DND-41 (cell line): Measurements from ENCODE around the gene HPCAL1.

Experiments
- ATAC-seq: fragments of 200-7000 bp; cut with Tn5 transposase; 3 replicates; pipeline ENCODE4 v1.9.1; 2021; ENCODE audit warnings: low read depth; ENCODE audit not compliant: insufficient read depth
- DNase-seq: peaks from one replicate; pipeline ENCODE4 v3.0.0-alpha.2; 2020
- H2AFZ ChIP-seq: 2 replicates; pipeline ENCODE4 v1.6.0; 2012; ENCODE audit warnings: low read depth, low read length
- H3K27ac ChIP-seq: 2 replicates; pipeline ENCODE4 v1.5.1; 2012; ENCODE audit warnings: low read length, inconsistent platforms
- H3K27me3 ChIP-seq: fragments of 200-600 bp; sonication (generic); 2 replicates; pipeline ENCODE4 v1.6.0; 2012; ENCODE audit warnings: low read length, mild to moderate bottlenecking, inconsistent platforms; ENCODE audit not compliant: insufficient read depth, poor library complexity
- H3K36me3 ChIP-seq: 2 replicates; pipeline ENCODE4 v1.5.1; 2012; ENCODE audit warnings: low read length, inconsistent platforms; ENCODE audit not compliant: insufficient read depth
- H3K4me1 ChIP-seq: 2 replicates; pipeline ENCODE4 v1.5.1; 2012; ENCODE audit warnings: mild to moderate bottlenecking, low read length; ENCODE audit not compliant: insufficient read depth
- H3K4me2 ChIP-seq: 2 replicates; pipeline ENCODE4 v1.6.0; 2012; ENCODE audit warnings: mild to moderate bottlenecking, moderate library complexity, low read length, inconsistent platforms; ENCODE audit not compliant: insufficient read depth
- H3K4me3 ChIP-seq, 2 experiments: fragments of 200-600 bp in 1 of 2; shearing (Covaris generic) in 1 of 2; 2 replicates each; pipeline ENCODE4 v1.5.1; 2012 to 2016; ENCODE audit warnings: inconsistent platforms in 2 of 2, low read length in 2 of 2, mild to moderate bottlenecking in 2 of 2, low read depth in 1 of 2, moderate library complexity in 1 of 2
- H3K79me2 ChIP-seq: 2 replicates; pipeline ENCODE4 v1.6.0; 2012; ENCODE audit warnings: low read length, inconsistent platforms; ENCODE audit not compliant: insufficient read depth
- H3K9ac ChIP-seq: 2 replicates; pipeline ENCODE4 v1.6.0; 2012; ENCODE audit warnings: low read depth, mild to moderate bottlenecking, inconsistent platforms, low read length, moderate library complexity
- H3K9me3 ChIP-seq: 2 replicates; pipeline ENCODE4 v1.5.1; 2012; ENCODE audit warnings: low read length, moderate library complexity, mild to moderate bottlenecking, inconsistent platforms; ENCODE audit not compliant: insufficient read depth, severe bottlenecking
- H4K20me1 ChIP-seq: 2 replicates; pipeline ENCODE4 v1.6.0; 2012; ENCODE audit warnings: low read length; ENCODE audit not compliant: insufficient read depth
- CTCF ChIP-seq: IDR thresholded peaks from 2 replicates; pipeline ENCODE4 v1.5.1; 2012; ENCODE audit warnings: borderline replicate concordance, low read length, moderate library complexity, mild to moderate bottlenecking; ENCODE audit not compliant: poor library complexity, severe bottlenecking; ENCODE audit errors: extremely low read depth
- EZH2 ChIP-seq: IDR thresholded peaks from 3 replicates; pipeline ENCODE4 v1.6.1; 2012; ENCODE audit warnings: borderline replicate concordance, low read depth, mild to moderate bottlenecking, moderate library complexity, low read length, inconsistent platforms; ENCODE audit not compliant: severe bottlenecking

Gene HPCAL1

GRCh38 chr2:10465910-10466309 lies 163.2 kb downstream of the HPCAL1 start:
- DNase-seq: no peak
- H2AFZ ChIP-seq: no peak overlapping the region
- H3K4me3 ChIP-seq: no peak overlapping the region
- no peak overlapping the region for H3K4me2 ChIP-seq
- no peaks in the 10 kb centered on the region for H4K20me1 ChIP-seq
- no peaks in the 10 kb centered on the region for H3K36me3 ChIP-seq
- H3K27ac ChIP-seq: no peak overlapping the region
- H3K27me3 ChIP-seq: no peaks in the 10 kb centered on the region
- H3K4me1 ChIP-seq: no peaks in the 10 kb centered on the region
- H3K9me3 ChIP-seq: no peaks in the 10 kb centered on the region
- TF ChIP-seq EZH2: no peak
- no peak for TF ChIP-seq CTCF
- no peaks in the 10 kb centered on the region for H3K79me2 ChIP-seq
- ATAC-seq: no peak
- H3K9ac ChIP-seq: no peak overlapping the region

DNA sequence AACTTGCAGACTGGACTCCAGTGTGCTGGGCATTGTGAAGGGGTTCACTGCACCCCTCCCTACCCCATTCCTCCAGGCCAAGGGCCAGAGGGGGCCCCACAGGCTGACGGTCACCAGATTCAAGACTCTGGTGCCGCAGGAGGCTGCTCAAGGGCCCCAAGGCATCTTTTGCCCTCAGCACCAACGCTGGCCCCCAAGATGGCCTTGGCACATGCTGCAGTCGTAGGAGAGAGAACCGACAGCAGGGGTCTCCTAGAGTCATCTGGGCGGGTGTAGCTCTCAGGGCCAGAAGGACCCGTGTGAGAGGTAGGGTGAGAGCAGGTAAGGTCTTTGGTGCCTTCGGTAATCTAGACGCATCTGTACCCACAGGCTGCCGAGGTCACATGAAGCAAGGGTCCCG lies 164.1 kb downstream of the HPCAL1 start:
- no peak overlapping the region for H3K27ac ChIP-seq
- no peaks in the 10 kb centered on the region for H3K79me2 ChIP-seq
- no peak overlapping the region for H3K4me2 ChIP-seq
- no peak for ATAC-seq
- H3K36me3 ChIP-seq: no peaks in the 10 kb centered on the region
- no peaks in the 10 kb centered on the region for H4K20me1 ChIP-seq
- H3K4me3 ChIP-seq: no peak overlapping the region
- no peak for DNase-seq
- TF ChIP-seq CTCF (no peak), EZH2 (no peak)
- H3K4me1 ChIP-seq: no peaks in the 10 kb centered on the region
- no peaks in the 10 kb centered on the region for H3K27me3 ChIP-seq
- no peak overlapping the region for H2AFZ ChIP-seq
- no peaks in the 10 kb centered on the region for H3K9me3 ChIP-seq
- H3K9ac ChIP-seq: no peak overlapping the region

- no peak for ATAC-seq
- Histone ChIP-seq H4K20me1 (no peaks in the 10 kb centered on the region), H3K4me1 (no peaks in the 10 kb centered on the region), H3K79me2 (no peaks in the 10 kb centered on the region), H3K9me3 (no peaks in the 10 kb centered on the region), H3K27me3 (no peaks in the 10 kb centered on the region), H3K9ac (no peak overlapping the region), H3K4me2 (no peak overlapping the region), H3K4me3 (no peak overlapping the region), H3K36me3 (no peaks in the 10 kb centered on the region), H2AFZ (no peak overlapping the region), H3K27ac (no peak overlapping the region)
- DNase-seq: no peak
- TF ChIP-seq EZH2: no peak
- TF ChIP-seq CTCF: no peak
These were observed 164.7 kb downstream of the HPCAL1 start for GRCh38 chr2:10467401-10467800.

GRCh38 chr2:10469301-10469700 lies 166.6 kb downstream of the HPCAL1 start:
- no peaks in the 10 kb centered on the region for H3K9me3 ChIP-seq
- no peak overlapping the region for H2AFZ ChIP-seq
- H3K4me1 ChIP-seq: no peaks in the 10 kb centered on the region
- H3K36me3 ChIP-seq: no peaks in the 10 kb centered on the region
- TF ChIP-seq EZH2 (no peak), CTCF (no peak)
- H3K27me3 ChIP-seq: no peaks in the 10 kb centered on the region
- no peak overlapping the region for H3K9ac ChIP-seq
- H3K79me2 ChIP-seq: no peaks in the 10 kb centered on the region
- DNase-seq (no peak), ATAC-seq (no peak)
- H4K20me1 ChIP-seq: no peaks in the 10 kb centered on the region
- H3K4me2 ChIP-seq: no peak overlapping the region
- no peak overlapping the region for H3K27ac ChIP-seq
- no peak overlapping the region for H3K4me3 ChIP-seq
